CD14-positive monocyte (primary cell): Measurements from ENCODE around the gene UNC5C. TPM values are rescaled to one million over a fixed set of nuclear protein-coding genes. Genes with fewer than 3 reads are reported as not detected.

Experiments used
- DNase-seq, 3 donors: peaks; one replicate each; pipeline ENCODE4 v3.0.0-alpha.2; 2011 to 2022
- H2AFZ ChIP-seq: 2 replicates; pipeline ENCODE4 v1.6.0; 2012; ENCODE audit warnings: mild to moderate bottlenecking, low read depth, low read length, inconsistent platforms; ENCODE audit not compliant: insufficient read depth, poor library complexity, severe bottlenecking
- H3K27ac ChIP-seq, 2 donors: 1 replicate in 1 of 2; 2 replicates in 1 of 2; pipeline ENCODE4 v1.5.1; 2012 to 2013; ENCODE audit warnings: low read length in 2 of 2, control low read depth in 1 of 2, inconsistent platforms in 1 of 2, low read depth in 1 of 2, mild to moderate bottlenecking in 1 of 2
- H3K27me3 ChIP-seq, 2 donors: one replicate each; pipeline versions ENCODE4 v1.6.0 to v1.6.1; 2011 to 2013; ENCODE audit warnings: low read length in 2 of 2; ENCODE audit not compliant: control insufficient read depth in 2 of 2, insufficient read depth in 2 of 2
- H3K36me3 ChIP-seq, 2 donors: replicated peaks in 1 of 2; 1 replicate in 1 of 2; 2 replicates in 1 of 2; pipeline versions ENCODE4 v1.5.1 to v1.6.1; 2012 to 2013; ENCODE audit warnings: low read length in 2 of 2, control low read depth in 1 of 2, inconsistent platforms in 1 of 2, mild to moderate bottlenecking in 1 of 2; ENCODE audit not compliant: insufficient read depth in 2 of 2, control insufficient read depth in 1 of 2
- H3K4me1 ChIP-seq, 2 donors: 1 replicate in 1 of 2; 2 replicates in 1 of 2; pipeline versions ENCODE4 v1.5.1 to v1.6.1; 2012 to 2013; ENCODE audit warnings: low read length in 2 of 2, control low read depth in 1 of 2, inconsistent platforms in 1 of 2, mild to moderate bottlenecking in 1 of 2, moderate library complexity in 1 of 2; ENCODE audit not compliant: insufficient read depth in 2 of 2, control insufficient read depth in 1 of 2
- H3K4me2 ChIP-seq: replicated peaks from 2 replicates; pipeline ENCODE3; 2012; ENCODE audit warnings: low read length, moderate library complexity, mild to moderate bottlenecking; ENCODE audit not compliant: poor library complexity, severe bottlenecking; ENCODE audit errors: extremely low read depth
- H3K4me3 ChIP-seq, 3 experiments: fragments of 200-600 bp in 1 of 3; sonication (generic) in 1 of 3; replicated peaks in 1 of 3; 1 replicate in 2 of 3; 2 replicates in 1 of 3; pipeline ENCODE4 v1.5.1; 2011 to 2013; ENCODE audit warnings: low read length in 3 of 3, mild to moderate bottlenecking in 3 of 3, control low read depth in 2 of 3, low read depth in 2 of 3, inconsistent platforms in 1 of 3, moderate library complexity in 1 of 3
- H3K79me2 ChIP-seq: 2 replicates; pipeline ENCODE4 v1.6.0; 2012; ENCODE audit warnings: mild to moderate bottlenecking, control low read depth, inconsistent platforms, low read length, moderate library complexity; ENCODE audit not compliant: insufficient read depth
- H3K9ac ChIP-seq: 2 replicates; pipeline ENCODE4 v1.6.0; 2017; ENCODE audit warnings: low read length, mild to moderate bottlenecking; ENCODE audit not compliant: insufficient read depth, poor library complexity, severe bottlenecking
- H3K9me3 ChIP-seq, 2 donors: replicated peaks in 1 of 2; 1 replicate in 1 of 2; 2 replicates in 1 of 2; pipeline versions ENCODE4 v1.5.1 to v1.6.1; 2012 to 2013; ENCODE audit warnings: low read length in 2 of 2, control low read depth in 1 of 2; ENCODE audit not compliant: control insufficient read depth in 1 of 2, insufficient read depth in 1 of 2
- H4K20me1 ChIP-seq: 2 replicates; pipeline ENCODE4 v1.6.0; 2012; ENCODE audit warnings: mild to moderate bottlenecking, low read length, control low read depth, moderate library complexity; ENCODE audit not compliant: insufficient read depth
- H3K27ac Mint-ChIP-seq, 7 donors: one replicate each; pipeline ENCODE4 v1.8.0; 2020; ENCODE audit warnings: mild to moderate bottlenecking in 7 of 7, mixed read lengths in 7 of 7, moderate library complexity in 6 of 7, inconsistent platforms in 2 of 7
- H3K27me3 Mint-ChIP-seq, 3 donors: one replicate each; pipeline ENCODE4 v1.8.0; 2021 to 2022; ENCODE audit warnings: low read depth in 3 of 3, mild to moderate bottlenecking in 3 of 3, mixed read lengths in 3 of 3, moderate library complexity in 3 of 3, inconsistent platforms in 1 of 3
- H3K36me3 Mint-ChIP-seq, 2 donors: one replicate each; pipeline ENCODE4 v1.8.0; 2020; ENCODE audit warnings: mixed read lengths in 2 of 2, inconsistent platforms in 1 of 2, mild to moderate bottlenecking in 1 of 2
- H3K4me1 Mint-ChIP-seq: one replicate; pipeline ENCODE4 v1.8.0; 2020; ENCODE audit warnings: mild to moderate bottlenecking, mixed read lengths
- H3K4me3 Mint-ChIP-seq, 2 donors: one replicate each; pipeline ENCODE4 v1.8.0; 2020; ENCODE audit warnings: mild to moderate bottlenecking in 2 of 2, mixed read lengths in 2 of 2, moderate library complexity in 1 of 2
- H3K9me3 Mint-ChIP-seq, 7 donors: one replicate each; pipeline ENCODE4 v1.8.0; 2020 to 2022; ENCODE audit warnings: mixed read lengths in 7 of 7, mild to moderate bottlenecking in 6 of 7, moderate library complexity in 6 of 7, inconsistent platforms in 2 of 7
- CTCF ChIP-seq: fragments of 200-600 bp; IDR thresholded peaks from one replicate; pipeline ENCODE4 v1.8.0; 2022; ENCODE audit warnings: antibody characterized with exemption, mild to moderate bottlenecking
- intact Hi-C, 2 donors: fragments of 100-400 bp; cut with micrococcal nuclease; formaldehyde crosslinking; loops; one replicate each; pipeline versions ENCODE4 v1.15.0 to v1.15.1; 2023
- polyA plus RNA-seq, 3 donors: library from polyadenylated mRNA; depleted of rRNA in 1 of 3; unstranded in 2 of 3; stranded (reverse) in 1 of 3; fragments of 300-500 nt in 2 of 3; fragments of >200 nt in 1 of 3; fragmentation: Illumina TruSeq in 2 of 3; gene quantifications; 1 replicate in 2 of 3; 2 replicates in 1 of 3; pipeline ENCODE4 v1.2.3, GENCODE V29; 2012 to 2021

UNC5C gene
- polyA plus RNA-seq, 3 donors, result 0.03 TPM; not detected in 2

GRCh38 chr4:95409127-95409526 lies 139.6 kb downstream of the UNC5C start:
- no peak overlapping the region for H3K4me3 ChIP-seq
- no peak overlapping the region for H2AFZ ChIP-seq
- no peaks in the 10 kb centered on the region for H3K9me3 ChIP-seq
- no peaks in the 10 kb centered on the region for H3K4me1 Mint-ChIP-seq
- H4K20me1 ChIP-seq, result no peaks in the 10 kb centered on the region
- no peaks in the 10 kb centered on the region for H3K79me2 ChIP-seq
- H3K9ac ChIP-seq, result no peak overlapping the region
- no peaks in the 10 kb centered on the region for H3K27me3 ChIP-seq
- TF ChIP-seq CTCF, result no peak
- peaks cover 1 to 2% (median 2%) of the 10 kb centered on the region in 3 donors for H3K27me3 Mint-ChIP-seq
- no peaks in the 10 kb centered on the region for H3K36me3 Mint-ChIP-seq
- intact Hi-C loops, result no loop called here
- H3K4me3 Mint-ChIP-seq, result no peak overlapping the region
- no peaks in the 10 kb centered on the region for H3K4me1 ChIP-seq
- H3K4me2 ChIP-seq, result no peak overlapping the region
- no peaks in the 10 kb centered on the region for H3K36me3 ChIP-seq
- DNase-seq, result no peak
- H3K27ac Mint-ChIP-seq, result no peak overlapping the region
- peaks cover 0 to 2% (median 1%) of the 10 kb centered on the region in 7 donors for H3K9me3 Mint-ChIP-seq
- H3K27ac ChIP-seq, result no peak overlapping the region

GRCh38 chr4:95402299-95402698 lies 146.5 kb downstream of the UNC5C start:
- no peaks in the 10 kb centered on the region for H3K4me1 Mint-ChIP-seq
- Histone ChIP-seq H3K4me2 (no peak overlapping the region), H2AFZ (no peak overlapping the region), H3K79me2 (no peaks in the 10 kb centered on the region), H3K9ac (no peak overlapping the region), H4K20me1 (no peaks in the 10 kb centered on the region), H3K27me3 (no peaks in the 10 kb centered on the region), H3K36me3 (no peaks in the 10 kb centered on the region), H3K4me1 (no peaks in the 10 kb centered on the region), H3K4me3 (no peak overlapping the region), H3K27ac (no peak overlapping the region), H3K9me3 (no peaks in the 10 kb centered on the region)
- no peak for TF ChIP-seq CTCF
- H3K4me3 Mint-ChIP-seq, result no peak overlapping the region
- DNase-seq, result no peak
- H3K27me3 Mint-ChIP-seq, result peaks cover 0 to 1% (median 0%) of the 10 kb centered on the region in 3 donors
- no peaks in the 10 kb centered on the region for H3K36me3 Mint-ChIP-seq
- no peak overlapping the region for H3K27ac Mint-ChIP-seq
- peaks cover 0 to 6% (median 0%) of the 10 kb centered on the region in 7 donors for H3K9me3 Mint-ChIP-seq
- intact Hi-C loops, result no loop called here
